ENCODE measurements around the gene GPR55. TPM values are rescaled to one million over a fixed set of nuclear protein-coding genes. Genes with fewer than 3 reads are reported as not detected.

GPR55 gene
- total and polyA plus RNA-seq, 2 donors = 1.9 to 2.1 TPM

DNA sequence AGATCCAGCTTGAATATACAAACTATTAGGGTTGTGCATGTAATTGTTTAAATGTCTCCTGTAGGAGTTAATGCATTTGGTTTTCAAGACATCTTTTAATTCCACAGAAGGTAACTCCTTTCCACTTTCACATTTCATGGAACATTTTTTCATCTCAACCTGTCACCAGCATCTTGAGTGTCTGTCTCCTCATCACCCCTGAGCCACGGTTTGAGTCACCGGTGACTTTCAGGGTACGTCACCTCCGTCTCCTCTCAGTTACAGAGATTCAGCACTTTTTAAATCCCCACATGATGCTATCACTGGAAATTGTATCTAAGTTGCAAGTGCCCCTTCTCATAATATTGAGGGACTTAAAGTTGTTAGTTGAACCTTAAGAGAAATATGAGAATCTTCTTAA is 25.3 kb downstream of the GPR55 start:
- no peak overlapping the region for H3K27ac ChIP-seq (ENCODE audit: low read depth in 1 of 2, low read length in 1 of 2)
- H3K27me3 ChIP-seq (ENCODE audit: control insufficient read depth in 2 of 2, insufficient read depth in 1 of 2, low read length in 1 of 2) = no peaks in the 10 kb centered on the region
- no peak for DNase-seq (ENCODE audit: low read depth in 6 of 9, low spot score in 9 of 9)
- H3K36me3 ChIP-seq (ENCODE audit: control insufficient read depth in 2 of 2, insufficient read depth in 2 of 2, low read length in 1 of 2) = no peaks in the 10 kb centered on the region
- H3K4me3 ChIP-seq (ENCODE audit: low read length in 2 of 2) = no peak overlapping the region
- 96% methylated on average over 4 of the region's 4 CpGs for WGBS
- H3K9me3 ChIP-seq (ENCODE audit: control insufficient read depth in 2 of 2, insufficient read depth in 1 of 2, low read length in 1 of 2) = no peaks in the 10 kb centered on the region
- peaks cover 16 to 50% of the 10 kb centered on the region in 2 donors for H3K4me1 ChIP-seq (ENCODE audit: control insufficient read depth in 2 of 2, insufficient read depth in 2 of 2, low read length in 2 of 2)

- WGBS = 62% methylated on average over 5 of the region's 5 CpGs
- peak in 1 of 9 donors; percentile 24 for DNase-seq (ENCODE audit: low read depth in 6 of 9, low spot score in 9 of 9)
Observed at GRCh38 chr2:230899287-230899686, 25.8 kb downstream of the GPR55 start.

GRCh38 chr2:230898713-230899091 is 26.3 kb downstream of the GPR55 start:
- peaks cover 25 to 51% of the 10 kb centered on the region in 2 donors for H3K4me1 ChIP-seq (ENCODE audit: control insufficient read depth in 2 of 2, insufficient read depth in 2 of 2, low read length in 2 of 2)
- H3K27me3 ChIP-seq (ENCODE audit: control insufficient read depth in 2 of 2, insufficient read depth in 1 of 2, low read length in 1 of 2) = no peaks in the 10 kb centered on the region
- H3K4me3 ChIP-seq (ENCODE audit: low read length in 2 of 2) = no peak overlapping the region
- no peak overlapping the region for H3K27ac ChIP-seq (ENCODE audit: low read depth in 1 of 2, low read length in 1 of 2)
- H3K9me3 ChIP-seq (ENCODE audit: control insufficient read depth in 2 of 2, insufficient read depth in 1 of 2, low read length in 1 of 2) = no peaks in the 10 kb centered on the region
- H3K36me3 ChIP-seq (ENCODE audit: control insufficient read depth in 2 of 2, insufficient read depth in 2 of 2, low read length in 1 of 2) = no peaks in the 10 kb centered on the region
- DNase-seq (ENCODE audit: low read depth in 6 of 9, low spot score in 9 of 9) = no peak
- 93% methylated on average over 8 of the region's 8 CpGs for WGBS

More at GRCh38 chr2:230899287-230899686, 25.8 kb downstream of the GPR55 start:
- Histone ChIP-seq H3K4me1 (ENCODE audit: control insufficient read depth in 2 of 2, insufficient read depth in 2 of 2, low read length in 2 of 2) (peaks cover 19 to 51% of the 10 kb centered on the region in 2 donors), H3K4me3 (ENCODE audit: low read length in 2 of 2) (no peak overlapping the region), H3K27me3 (ENCODE audit: control insufficient read depth in 2 of 2, insufficient read depth in 1 of 2, low read length in 1 of 2) (no peaks in the 10 kb centered on the region), H3K36me3 (ENCODE audit: control insufficient read depth in 2 of 2, insufficient read depth in 2 of 2, low read length in 1 of 2) (no peaks in the 10 kb centered on the region), H3K9me3 (ENCODE audit: control insufficient read depth in 2 of 2, insufficient read depth in 1 of 2, low read length in 1 of 2) (no peaks in the 10 kb centered on the region), H3K27ac (ENCODE audit: low read depth in 1 of 2, low read length in 1 of 2) (no peak overlapping the region)

GRCh38 chr2:230898016-230898712 is 26.9 kb downstream of the GPR55 start:
- no peak for DNase-seq (ENCODE audit: low read depth in 6 of 9, low spot score in 9 of 9)
- 95% methylated on average over 13 of the region's 13 CpGs for WGBS
- H3K4me3 ChIP-seq (ENCODE audit: low read length in 2 of 2) = no peak overlapping the region
- H3K27me3 ChIP-seq (ENCODE audit: control insufficient read depth in 2 of 2, insufficient read depth in 1 of 2, low read length in 1 of 2) = no peaks in the 10 kb centered on the region
- no peaks in the 10 kb centered on the region for H3K9me3 ChIP-seq (ENCODE audit: control insufficient read depth in 2 of 2, insufficient read depth in 1 of 2, low read length in 1 of 2)
- peaks cover 30 to 51% of the 10 kb centered on the region in 2 donors for H3K4me1 ChIP-seq (ENCODE audit: control insufficient read depth in 2 of 2, insufficient read depth in 2 of 2, low read length in 2 of 2)
- H3K27ac ChIP-seq (ENCODE audit: low read depth in 1 of 2, low read length in 1 of 2) = no peak overlapping the region
- no peaks in the 10 kb centered on the region for H3K36me3 ChIP-seq (ENCODE audit: control insufficient read depth in 2 of 2, insufficient read depth in 2 of 2, low read length in 1 of 2)

DNA sequence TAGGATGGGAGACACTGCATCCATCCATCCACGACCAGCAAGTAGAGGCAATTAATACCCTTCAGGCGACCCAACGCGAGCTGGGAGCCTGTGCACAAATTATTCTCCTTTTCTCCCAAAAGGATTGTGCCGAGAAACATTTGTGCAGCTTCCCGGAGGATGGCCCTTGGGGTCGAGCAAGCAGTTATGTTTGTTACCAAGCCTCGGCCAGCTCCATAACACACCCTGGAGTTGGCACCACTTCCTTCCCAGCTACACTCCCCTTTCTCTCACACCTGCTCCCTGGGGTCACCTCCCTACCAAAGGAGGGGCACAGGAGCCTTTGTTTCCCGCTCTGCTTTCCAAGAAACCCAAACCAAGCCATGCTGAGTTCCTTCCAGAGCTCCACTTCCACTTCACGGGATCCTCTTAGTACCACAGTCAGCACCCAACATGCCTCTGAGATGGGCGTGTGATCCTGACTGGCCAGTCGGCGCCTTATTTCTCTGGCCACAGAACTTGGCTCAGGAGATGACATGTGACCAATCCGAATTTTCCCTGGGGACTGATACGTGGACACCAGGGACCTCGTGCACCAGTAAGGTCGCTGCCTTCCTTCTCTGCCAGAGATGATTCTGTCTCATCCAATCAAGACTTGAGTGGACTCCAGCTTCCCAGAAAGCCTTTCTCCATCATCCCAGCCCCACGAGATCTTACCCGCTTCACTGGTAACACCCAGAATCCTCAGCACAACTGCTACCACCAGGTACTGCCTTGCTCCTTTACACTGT is 28.5 kb downstream of the GPR55 start:
- DNase-seq (ENCODE audit: low read depth in 6 of 9, low spot score in 9 of 9) = no peak
- WGBS = 86% methylated on average over 19 of the region's 19 CpGs
- Histone ChIP-seq H3K27me3 (ENCODE audit: control insufficient read depth in 2 of 2, insufficient read depth in 1 of 2, low read length in 1 of 2) (no peaks in the 10 kb centered on the region), H3K4me3 (ENCODE audit: low read length in 2 of 2) (no peak overlapping the region), H3K4me1 (ENCODE audit: control insufficient read depth in 2 of 2, insufficient read depth in 2 of 2, low read length in 2 of 2) (peaks cover 44 to 61% of the 10 kb centered on the region in 2 donors), H3K9me3 (ENCODE audit: control insufficient read depth in 2 of 2, insufficient read depth in 1 of 2, low read length in 1 of 2) (peaks cover 0 to 8% of the 10 kb centered on the region in 2 donors), H3K27ac (ENCODE audit: low read depth in 1 of 2, low read length in 1 of 2) (no peak overlapping the region), H3K36me3 (ENCODE audit: control insufficient read depth in 2 of 2, insufficient read depth in 2 of 2, low read length in 1 of 2) (no peaks in the 10 kb centered on the region)

- Histone ChIP-seq H3K4me1 (ENCODE audit: control insufficient read depth in 2 of 2, insufficient read depth in 2 of 2, low read length in 2 of 2) (peaks cover 50 to 69% of the 10 kb centered on the region in 2 donors), H3K27me3 (ENCODE audit: control insufficient read depth in 2 of 2, insufficient read depth in 1 of 2, low read length in 1 of 2) (no peaks in the 10 kb centered on the region), H3K4me3 (ENCODE audit: low read length in 2 of 2) (no peak overlapping the region), H3K36me3 (ENCODE audit: control insufficient read depth in 2 of 2, insufficient read depth in 2 of 2, low read length in 1 of 2) (no peaks in the 10 kb centered on the region), H3K9me3 (ENCODE audit: control insufficient read depth in 2 of 2, insufficient read depth in 1 of 2, low read length in 1 of 2) (peaks cover 0 to 8% of the 10 kb centered on the region in 2 donors), H3K27ac (ENCODE audit: low read depth in 1 of 2, low read length in 1 of 2) (no peak overlapping the region)
- DNase-seq (ENCODE audit: low read depth in 6 of 9, low spot score in 9 of 9) = no peak
- 78% methylated on average over 6 of the region's 6 CpGs for WGBS
Observed at GRCh38 chr2:230895536-230896345, 29.3 kb downstream of the GPR55 start.

GRCh38 chr2:230893841-230894781 is 30.9 kb downstream of the GPR55 start:
- Histone ChIP-seq H3K36me3 (ENCODE audit: control insufficient read depth in 2 of 2, insufficient read depth in 2 of 2, low read length in 1 of 2) (peaks cover 0 to under 1% of the 10 kb centered on the region in 2 donors), H3K27me3 (ENCODE audit: control insufficient read depth in 2 of 2, insufficient read depth in 1 of 2, low read length in 1 of 2) (no peaks in the 10 kb centered on the region), H3K4me1 (ENCODE audit: control insufficient read depth in 2 of 2, insufficient read depth in 2 of 2, low read length in 2 of 2) (peaks cover 50 to 74% of the 10 kb centered on the region in 2 donors), H3K9me3 (ENCODE audit: control insufficient read depth in 2 of 2, insufficient read depth in 1 of 2, low read length in 1 of 2) (peaks cover under 1 to 18% of the 10 kb centered on the region in 2 donors), H3K4me3 (ENCODE audit: low read length in 2 of 2) (no peak overlapping the region), H3K27ac (ENCODE audit: low read depth in 1 of 2, low read length in 1 of 2) (peak overlapping the region; percentile 82 to 96)
- 39% methylated on average over 19 of the region's 19 CpGs for WGBS
- peak in 8 of 9 donors; percentile 64 to 92 (median 76) for DNase-seq (ENCODE audit: low read depth in 6 of 9, low spot score in 9 of 9)

DNA sequence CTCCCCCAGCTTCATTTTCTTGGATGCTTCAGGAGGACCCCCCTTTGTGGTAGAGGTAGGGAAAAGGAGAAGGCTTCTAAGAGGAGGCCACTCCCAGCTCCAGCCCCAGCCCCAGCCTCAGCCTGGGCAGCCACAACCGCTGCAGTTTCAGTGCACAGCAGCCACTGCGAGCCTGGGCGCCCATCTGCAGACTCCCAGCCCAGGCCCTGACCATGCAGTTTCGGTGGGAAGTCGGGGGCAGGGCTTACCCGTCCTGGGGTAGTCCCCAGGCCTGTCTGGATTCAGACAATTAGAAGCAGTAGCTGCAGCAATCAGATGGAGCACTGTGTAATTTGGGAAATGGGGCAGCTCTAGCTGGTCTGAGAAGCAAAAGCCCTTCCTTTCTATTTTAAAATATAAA is 31.7 kb downstream of the GPR55 start:
- H3K27ac ChIP-seq (ENCODE audit: low read depth in 1 of 2, low read length in 1 of 2) = peak overlapping the region in 1 of 2 donors; percentile 96
- H3K4me3 ChIP-seq (ENCODE audit: low read length in 2 of 2) = no peak overlapping the region
- peaks cover 0 to 3% of the 10 kb centered on the region in 2 donors for H3K36me3 ChIP-seq (ENCODE audit: control insufficient read depth in 2 of 2, insufficient read depth in 2 of 2, low read length in 1 of 2)
- H3K4me1 ChIP-seq (ENCODE audit: control insufficient read depth in 2 of 2, insufficient read depth in 2 of 2, low read length in 2 of 2) = peaks cover 50 to 74% of the 10 kb centered on the region in 2 donors
- WGBS = 24% methylated on average over 6 of the region's 6 CpGs
- peak in 1 of 9 donors; percentile 28 for DNase-seq (ENCODE audit: low read depth in 6 of 9, low spot score in 9 of 9)
- H3K9me3 ChIP-seq (ENCODE audit: control insufficient read depth in 2 of 2, insufficient read depth in 1 of 2, low read length in 1 of 2) = peaks cover 2 to 21% of the 10 kb centered on the region in 2 donors
- no peaks in the 10 kb centered on the region for H3K27me3 ChIP-seq (ENCODE audit: control insufficient read depth in 2 of 2, insufficient read depth in 1 of 2, low read length in 1 of 2)

Measured in thymus (tissue), 11 donors.